Lower lobe of right lung (tissue), 2 donors: Measurements from ENCODE around the gene SPNS2. TPM values are rescaled to one million over a fixed set of nuclear protein-coding genes. Genes with fewer than 3 reads are reported as not detected.

Source experiments
- ATAC-seq, 2 donors: fragments of 200-7000 bp; cut with Tn5 transposase; one replicate each; pipeline ENCODE4 v1.9.1; 2020 to 2022; ENCODE audit warnings: mild to moderate bottlenecking in 2 of 2, moderate library complexity in 2 of 2
- DNase-seq: peaks from one replicate; pipeline ENCODE4 v3.0.0-alpha.2; 2020
- H3K27ac ChIP-seq: fragments of 200-600 bp; one replicate; pipeline ENCODE4 v1.8.0; 2022
- H3K27me3 ChIP-seq: fragments of 200-600 bp; one replicate; pipeline ENCODE4 v1.8.0; 2022; ENCODE audit warnings: low read depth
- H3K36me3 ChIP-seq: fragments of 200-600 bp; one replicate; pipeline ENCODE4 v1.8.0; 2022; ENCODE audit warnings: mild to moderate bottlenecking
- H3K4me1 ChIP-seq: fragments of 200-600 bp; one replicate; pipeline ENCODE4 v1.8.0; 2022
- H3K4me3 ChIP-seq: fragments of 200-600 bp; one replicate; pipeline ENCODE4 v1.8.0; 2022; ENCODE audit warnings: mild to moderate bottlenecking
- H3K9me3 ChIP-seq: fragments of 200-600 bp; one replicate; pipeline ENCODE4 v1.8.0; 2022
- intact Hi-C: fragments of 100-400 bp; cut with DNase I; formaldehyde crosslinking; loops from one replicate; pipeline ENCODE4 v1.11.0; 2022
- long read RNA-seq: library from polyadenylated mRNA; unstranded; transcript quantifications from one replicate; pipeline ENCODE4 v2.0.0, GENCODE V29; 2021
- total RNA-seq: library from RNA; stranded (reverse); fragmentation: NEBNext Ultra II Directional; extraction: Animal tissue kit (Norgen Biotek cat#: 25700); gene quantifications from one replicate; pipeline ENCODE4 v1.2.1, GENCODE V29; 2021
- TF ChIP-seq, protein P1 (sequence below): fragments of 200-600 bp; IDR thresholded peaks from one replicate; pipeline ENCODE4 v1.8.0; 2022; ENCODE audit warnings: antibody characterized with exemption, mild to moderate bottlenecking
- donor health status: DM: no; HTN: yes; CAD: no; lungs with severe emphysema.

The SPNS2 gene
- 42.0 TPM for total RNA-seq
- long read RNA-seq, transcript SPNS2-201 (13 exons, 3,447 nt), result major isoform, 52 of 111 reads
- long read RNA-seq, partial matches to known transcripts, result 13 of 111 reads
- long read RNA-seq, other reads (novel, unspliced or antisense), result 41 of 111 reads

DNA sequence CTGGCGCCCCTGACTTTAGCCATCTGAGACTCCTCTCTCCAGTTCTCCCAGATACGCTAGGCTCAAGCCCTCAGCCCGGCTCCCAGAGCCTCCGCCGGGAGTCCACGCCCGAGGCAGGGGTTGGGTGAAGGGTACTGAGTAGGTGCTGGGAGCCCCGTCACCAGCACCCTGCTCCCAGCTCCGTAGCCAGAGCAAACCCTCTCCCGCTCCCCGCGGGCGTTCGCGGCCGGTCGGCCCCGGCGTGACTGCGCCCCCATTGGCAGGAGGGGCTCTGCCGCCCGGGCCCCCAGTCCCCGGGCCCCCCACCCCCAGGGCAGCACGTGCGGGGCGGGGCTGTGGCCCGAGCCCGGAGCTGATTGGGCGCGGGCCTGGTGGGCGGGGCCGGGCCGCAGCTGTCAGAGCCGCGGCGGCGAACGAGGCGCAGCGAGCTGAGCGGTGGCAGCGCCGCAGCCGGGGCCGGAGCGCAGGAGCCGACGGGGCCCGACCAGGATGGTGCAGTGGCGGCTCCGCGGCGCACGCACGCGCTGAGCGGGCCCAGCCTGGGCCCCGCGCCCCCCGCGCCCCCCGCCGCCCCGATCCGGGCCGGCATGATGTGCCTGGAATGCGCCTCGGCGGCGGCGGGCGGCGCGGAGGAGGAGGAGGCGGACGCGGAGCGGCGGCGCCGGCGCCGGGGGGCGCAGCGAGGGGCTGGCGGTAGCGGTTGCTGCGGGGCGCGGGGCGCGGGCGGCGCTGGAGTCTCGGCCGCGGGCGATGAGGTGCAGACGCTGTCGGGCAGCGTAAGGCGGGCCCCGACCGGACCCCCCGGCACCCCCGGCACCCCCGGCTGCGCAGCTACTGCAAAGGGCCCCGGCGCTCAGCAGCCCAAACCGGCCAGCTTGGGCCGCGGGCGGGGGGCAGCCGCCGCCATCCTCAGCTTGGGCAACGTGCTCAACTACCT lies at the start of gene SPNS2:
Gene SPNS2, plus strand, starts transcription at position 421 of the 937 bp plus-strand sequence. Its CDS starts 167 bp downstream, at position 588.
- Histone ChIP-seq H3K9me3 (no peaks in the 10 kb centered on the region), H3K36me3 (no peaks in the 10 kb centered on the region), H3K27ac (peak within 1 kb of the TSS; percentile 68), H3K27me3 (peaks cover 23% of the 10 kb centered on the region), H3K4me3 (peak within 1 kb of the TSS; percentile 61), H3K4me1 (peaks cover 53% of the 10 kb centered on the region)
- intact Hi-C loops, result no loop called here
- ATAC-seq, result peak; percentile 88 to 91
- peak; percentile 77 for DNase-seq
- TF ChIP-seq, protein P1, sequence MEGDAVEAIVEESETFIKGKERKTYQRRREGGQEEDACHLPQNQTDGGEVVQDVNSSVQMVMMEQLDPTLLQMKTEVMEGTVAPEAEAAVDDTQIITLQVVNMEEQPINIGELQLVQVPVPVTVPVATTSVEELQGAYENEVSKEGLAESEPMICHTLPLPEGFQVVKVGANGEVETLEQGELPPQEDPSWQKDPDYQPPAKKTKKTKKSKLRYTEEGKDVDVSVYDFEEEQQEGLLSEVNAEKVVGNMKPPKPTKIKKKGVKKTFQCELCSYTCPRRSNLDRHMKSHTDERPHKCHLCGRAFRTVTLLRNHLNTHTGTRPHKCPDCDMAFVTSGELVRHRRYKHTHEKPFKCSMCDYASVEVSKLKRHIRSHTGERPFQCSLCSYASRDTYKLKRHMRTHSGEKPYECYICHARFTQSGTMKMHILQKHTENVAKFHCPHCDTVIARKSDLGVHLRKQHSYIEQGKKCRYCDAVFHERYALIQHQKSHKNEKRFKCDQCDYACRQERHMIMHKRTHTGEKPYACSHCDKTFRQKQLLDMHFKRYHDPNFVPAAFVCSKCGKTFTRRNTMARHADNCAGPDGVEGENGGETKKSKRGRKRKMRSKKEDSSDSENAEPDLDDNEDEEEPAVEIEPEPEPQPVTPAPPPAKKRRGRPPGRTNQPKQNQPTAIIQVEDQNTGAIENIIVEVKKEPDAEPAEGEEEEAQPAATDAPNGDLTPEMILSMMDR, result no peak

DNA sequence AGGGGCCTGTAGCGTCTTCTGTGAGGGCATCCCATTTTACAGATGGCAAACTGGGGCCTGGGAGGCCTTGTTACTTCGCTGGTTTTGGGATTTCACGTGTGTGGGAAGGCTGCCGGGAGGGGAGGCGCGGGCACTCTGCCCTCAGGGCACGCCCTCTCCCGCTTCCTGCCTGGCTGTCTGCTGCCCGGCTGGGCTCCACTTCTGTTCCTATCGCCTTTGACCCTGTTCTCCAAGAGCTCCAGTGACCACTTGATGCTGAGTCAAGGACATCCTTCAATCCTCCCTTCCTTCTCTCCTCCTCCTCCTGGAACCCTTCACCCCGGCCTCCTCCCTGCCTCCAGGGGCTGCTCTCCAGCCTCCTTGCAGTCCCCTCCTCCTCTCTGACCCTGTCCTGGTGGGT lies 48.9 kb upstream of the SPNS2 start:
- H3K36me3 ChIP-seq, result no peaks in the 10 kb centered on the region
- H3K27ac ChIP-seq, result no peak overlapping the region
- ATAC-seq, result peak; percentile 80 to 83
- peaks cover 15% of the 10 kb centered on the region for H3K4me1 ChIP-seq
- intact Hi-C loops, result no loop called here
- H3K27me3 ChIP-seq, result no peaks in the 10 kb centered on the region
- TF ChIP-seq, protein P1, result no peak
- no peaks in the 10 kb centered on the region for H3K9me3 ChIP-seq
- H3K4me3 ChIP-seq, result no peak overlapping the region
- peak; percentile 78 for DNase-seq

- intact Hi-C loops, result no loop called here
- DNase-seq, result no peak
- TF ChIP-seq, protein P1, result no peak
- Histone ChIP-seq H3K4me1 (peaks cover 15% of the 10 kb centered on the region), H3K4me3 (no peak overlapping the region), H3K27me3 (no peaks in the 10 kb centered on the region), H3K36me3 (no peaks in the 10 kb centered on the region), H3K9me3 (no peaks in the 10 kb centered on the region), H3K27ac (no peak overlapping the region)
- peak; percentile 8 to 22 for ATAC-seq
Measured at GRCh38 chr17:4450710-4451316, 47.9 kb upstream of the SPNS2 start.

GRCh38 chr17:4453812-4454591 lies 44.7 kb upstream of the SPNS2 start:
- no peaks in the 10 kb centered on the region for H3K9me3 ChIP-seq
- peaks cover 14% of the 10 kb centered on the region for H3K4me1 ChIP-seq
- intact Hi-C loops, result no loop called here
- no peak overlapping the region for H3K4me3 ChIP-seq
- H3K27me3 ChIP-seq, result no peaks in the 10 kb centered on the region
- ATAC-seq (no peak), DNase-seq (no peak)
- TF ChIP-seq, protein P1, result no peak
- no peaks in the 10 kb centered on the region for H3K36me3 ChIP-seq
- H3K27ac ChIP-seq, result no peak overlapping the region

DNA sequence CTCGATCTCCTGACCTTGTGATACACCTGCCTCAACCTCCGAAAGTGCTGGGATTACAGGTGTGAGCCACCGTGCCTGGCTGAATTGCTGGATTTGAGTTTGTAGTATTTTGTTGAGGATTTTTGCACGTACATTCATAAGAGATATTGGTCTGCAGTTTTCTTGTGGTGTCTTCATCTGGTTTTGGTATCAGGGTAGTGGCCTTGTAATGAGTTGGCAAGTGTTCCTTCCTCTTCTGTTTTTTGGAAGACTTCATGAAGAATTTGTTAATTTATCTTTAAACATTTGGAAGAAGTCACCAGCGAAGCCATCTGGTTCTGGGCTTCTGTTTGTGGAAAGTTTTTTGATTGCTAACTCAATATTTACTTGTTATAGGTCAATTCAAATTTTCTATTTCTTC lies 38.0 kb upstream of the SPNS2 start:
- Histone ChIP-seq H3K27me3 (no peaks in the 10 kb centered on the region), H3K27ac (no peak overlapping the region), H3K9me3 (peaks cover 6% of the 10 kb centered on the region), H3K4me1 (no peaks in the 10 kb centered on the region), H3K4me3 (no peak overlapping the region), H3K36me3 (no peaks in the 10 kb centered on the region)
- intact Hi-C loops, result no loop called here
- TF ChIP-seq, protein P1, result no peak
- ATAC-seq (no peak), DNase-seq (no peak)
